Measurements from ENCODE around the gene AKIP1.

DNA sequence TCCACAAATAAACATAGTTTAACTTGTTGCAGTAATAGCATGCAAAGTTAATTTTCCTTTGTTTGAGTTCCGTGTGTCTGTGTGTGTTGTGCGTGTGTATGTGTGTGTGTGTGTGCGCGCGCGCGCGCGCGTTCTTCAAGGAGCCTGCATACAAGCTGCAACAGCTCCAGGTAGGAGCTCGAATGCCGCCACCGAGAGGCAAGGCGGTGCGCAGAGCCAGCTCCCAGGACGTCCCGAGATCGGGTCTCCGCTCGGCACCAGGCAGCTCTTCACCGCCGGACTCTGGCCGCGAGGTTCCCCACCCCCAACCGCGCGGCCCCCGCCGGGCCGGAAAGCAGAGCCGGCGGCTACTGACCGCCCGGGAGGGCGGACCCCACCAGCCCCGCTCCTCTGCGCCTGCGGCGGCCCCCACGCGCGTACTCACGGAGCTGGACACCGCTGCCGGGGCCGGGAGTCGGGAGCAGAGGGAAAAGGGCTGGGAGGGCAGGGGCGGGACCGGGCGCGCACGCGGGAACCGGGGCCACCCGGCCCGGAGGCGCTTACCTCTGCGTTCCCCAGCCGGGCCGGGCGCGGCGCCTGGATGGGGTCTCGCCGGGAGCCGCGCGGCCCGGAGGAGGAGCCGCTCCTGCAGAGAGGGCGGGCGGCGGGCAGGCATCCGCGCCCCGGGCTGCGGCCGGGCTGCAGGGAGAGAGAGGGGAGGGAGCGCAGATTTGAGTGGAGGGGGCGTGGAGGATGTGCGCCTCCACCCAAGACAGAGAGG is 40.4 kb upstream of the AKIP1 start:
- TF ChIP-seq, protein P1, sequence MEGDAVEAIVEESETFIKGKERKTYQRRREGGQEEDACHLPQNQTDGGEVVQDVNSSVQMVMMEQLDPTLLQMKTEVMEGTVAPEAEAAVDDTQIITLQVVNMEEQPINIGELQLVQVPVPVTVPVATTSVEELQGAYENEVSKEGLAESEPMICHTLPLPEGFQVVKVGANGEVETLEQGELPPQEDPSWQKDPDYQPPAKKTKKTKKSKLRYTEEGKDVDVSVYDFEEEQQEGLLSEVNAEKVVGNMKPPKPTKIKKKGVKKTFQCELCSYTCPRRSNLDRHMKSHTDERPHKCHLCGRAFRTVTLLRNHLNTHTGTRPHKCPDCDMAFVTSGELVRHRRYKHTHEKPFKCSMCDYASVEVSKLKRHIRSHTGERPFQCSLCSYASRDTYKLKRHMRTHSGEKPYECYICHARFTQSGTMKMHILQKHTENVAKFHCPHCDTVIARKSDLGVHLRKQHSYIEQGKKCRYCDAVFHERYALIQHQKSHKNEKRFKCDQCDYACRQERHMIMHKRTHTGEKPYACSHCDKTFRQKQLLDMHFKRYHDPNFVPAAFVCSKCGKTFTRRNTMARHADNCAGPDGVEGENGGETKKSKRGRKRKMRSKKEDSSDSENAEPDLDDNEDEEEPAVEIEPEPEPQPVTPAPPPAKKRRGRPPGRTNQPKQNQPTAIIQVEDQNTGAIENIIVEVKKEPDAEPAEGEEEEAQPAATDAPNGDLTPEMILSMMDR (conservative IDR thresholded peaks at IDR 0.05): peak; percentile 3; the same call in 1 of the 2 replicates
- TF ChIP-seq ZFX (IDR thresholded peaks at IDR 0.05): no peak

Measured in C4-2B (cell line).